NCI-H510A treated with DMSO at 0.1 percent for 48 hours (cell line): ENCODE data around the gene ATP10A.

Source experiments
- DNase-seq: peaks from one replicate; lab custom pipeline; 2025; lab: John Stamatoyannopoulos, UW

Gene ATP10A

GRCh38 chr15:25705433-25706115 is 157.6 kb downstream of the ATP10A start:
- no peak for DNase-seq

GRCh38 chr15:25703726-25704125 is 159.4 kb downstream of the ATP10A start:
- no peak for DNase-seq

DNA sequence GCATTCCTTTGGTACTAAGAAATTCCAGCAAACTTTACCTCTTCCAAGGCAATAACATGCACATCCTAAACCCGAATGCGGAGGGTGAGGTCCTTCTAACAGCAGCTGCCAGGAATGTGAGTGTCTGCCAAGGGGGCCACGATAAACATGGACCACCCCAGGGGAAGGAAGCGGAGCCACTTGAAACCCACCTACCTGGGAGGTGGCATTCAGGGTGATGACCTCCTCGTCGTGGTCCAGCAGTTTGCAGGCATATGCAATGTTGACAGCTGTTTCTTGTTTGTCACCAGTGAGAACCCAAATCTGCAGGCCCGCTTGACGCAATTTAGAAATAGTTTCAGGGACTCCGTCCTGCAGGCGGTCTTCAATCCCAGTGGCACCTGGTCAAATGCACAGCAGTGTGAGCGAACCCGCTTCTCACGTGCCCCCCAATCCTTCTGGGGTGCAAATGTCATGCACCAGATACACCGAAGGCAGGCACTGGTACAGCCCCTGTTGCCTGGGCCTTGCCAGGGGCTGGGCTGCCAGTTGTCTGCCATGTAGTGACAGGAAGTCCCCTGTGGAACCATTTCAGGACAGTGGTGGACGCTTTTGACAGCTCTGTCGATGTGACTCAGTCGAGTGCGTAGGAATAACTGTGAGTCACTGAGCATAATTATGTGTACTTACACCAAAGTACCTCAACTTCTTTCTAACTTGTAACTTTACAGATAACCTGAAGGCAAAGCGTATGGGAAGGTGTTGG is 161.2 kb downstream of the ATP10A start:
- DNase-seq: no peak

DNA sequence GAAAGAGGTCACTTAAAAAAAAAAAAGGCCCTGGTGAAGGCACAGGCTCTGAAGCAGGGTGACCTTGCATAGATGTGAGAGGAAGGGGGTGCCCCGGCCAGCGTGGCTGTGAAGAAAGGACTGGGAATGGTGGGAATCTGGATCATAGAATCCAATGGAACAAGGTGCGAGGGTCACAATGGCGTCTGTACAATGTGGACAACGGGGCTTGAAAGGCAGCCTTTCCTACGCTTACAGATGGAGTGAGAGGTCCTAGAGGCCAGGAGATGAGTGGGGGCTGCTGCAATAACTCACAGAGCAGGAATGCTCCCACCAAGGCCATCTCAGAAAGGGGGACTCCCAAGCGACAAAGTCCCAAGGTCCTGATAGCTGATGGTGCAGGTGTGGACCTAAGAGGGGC is 162.2 kb downstream of the ATP10A start:
- DNase-seq: no peak

DNA sequence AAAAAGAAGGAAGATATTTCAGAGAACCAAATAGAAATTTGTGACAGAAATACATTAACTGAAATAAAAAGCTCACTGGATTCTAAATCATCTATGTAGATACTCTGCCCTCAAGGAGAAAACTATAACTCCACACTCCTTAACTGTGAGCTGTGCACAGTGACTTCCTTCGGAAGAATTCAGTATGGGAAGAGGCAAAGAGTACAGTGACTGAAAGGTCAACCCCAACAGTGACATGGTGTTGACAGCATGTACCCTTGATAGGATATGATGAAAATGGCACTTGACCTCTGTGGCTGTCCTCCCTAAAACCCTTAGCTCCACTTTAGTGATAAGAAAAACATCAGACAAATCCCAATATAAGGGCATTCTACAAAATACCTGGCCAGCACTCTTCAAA is 165.5 kb downstream of the ATP10A start:
- DNase-seq: no peak

- DNase-seq: no peak
These were observed 167.0 kb downstream of the ATP10A start for GRCh38 chr15:25695875-25696760.

- no peak for DNase-seq
These were observed 168.3 kb downstream of the ATP10A start for GRCh38 chr15:25694823-25695312.

- no peak for DNase-seq
These were observed 168.9 kb downstream of the ATP10A start for GRCh38 chr15:25694239-25694584.

GRCh38 chr15:25693321-25694238 is 169.5 kb downstream of the ATP10A start:
- no peak for DNase-seq

DNA sequence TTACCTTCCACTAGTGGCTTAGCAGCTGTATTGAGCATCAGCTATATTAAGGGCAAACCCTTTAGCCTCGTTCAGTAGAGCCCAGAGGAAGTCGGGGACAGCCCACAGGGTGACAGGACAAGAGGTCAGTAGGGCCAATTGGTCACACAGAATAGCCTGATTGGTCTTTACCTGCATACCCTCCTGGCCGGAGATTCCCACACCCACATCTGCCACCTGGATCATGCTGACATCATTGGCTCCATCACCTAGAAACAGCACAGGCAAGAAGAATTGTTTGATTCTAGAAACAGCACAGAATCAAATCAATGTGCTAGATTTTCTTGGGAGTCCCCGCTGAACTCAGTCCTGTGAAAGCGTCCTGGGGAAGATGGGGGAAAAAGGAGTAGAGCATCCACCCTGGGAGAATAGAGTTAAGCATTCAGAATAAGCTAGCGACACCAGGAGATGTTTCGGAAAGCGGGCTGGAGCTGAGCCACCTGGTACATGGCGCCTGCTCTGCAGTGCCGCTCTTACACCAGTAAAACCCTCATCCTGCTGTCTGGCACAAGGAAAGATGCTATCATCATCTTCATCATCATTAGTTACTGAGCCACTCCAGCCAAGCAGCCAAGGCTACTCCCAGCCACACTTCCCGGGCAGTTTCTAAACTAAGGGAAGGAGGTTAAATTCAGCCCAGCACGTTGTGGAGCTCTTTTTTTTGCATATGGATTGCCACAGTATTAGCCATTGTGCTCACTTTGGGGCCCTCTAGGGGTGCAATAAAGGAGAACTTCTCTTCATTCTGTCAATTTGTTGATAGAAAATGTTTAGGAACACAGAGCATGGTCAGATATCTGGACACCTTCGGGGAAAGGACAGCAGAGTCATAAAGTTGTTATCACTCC is 171.3 kb downstream of the ATP10A start:
- no peak for DNase-seq

GRCh38 chr15:25690673-25691543 is 172.2 kb downstream of the ATP10A start:
- no peak for DNase-seq

GRCh38 chr15:25689592-25689991 is 173.5 kb downstream of the ATP10A start:
- DNase-seq: no peak

GRCh38 chr15:25688166-25688565 is 175.0 kb downstream of the ATP10A start:
- no peak for DNase-seq

GRCh38 chr15:25687689-25688088 is 175.4 kb downstream of the ATP10A start:
- no peak for DNase-seq

- DNase-seq: no peak
These were observed 175.9 kb downstream of the ATP10A start for GRCh38 chr15:25687276-25687675.

DNA sequence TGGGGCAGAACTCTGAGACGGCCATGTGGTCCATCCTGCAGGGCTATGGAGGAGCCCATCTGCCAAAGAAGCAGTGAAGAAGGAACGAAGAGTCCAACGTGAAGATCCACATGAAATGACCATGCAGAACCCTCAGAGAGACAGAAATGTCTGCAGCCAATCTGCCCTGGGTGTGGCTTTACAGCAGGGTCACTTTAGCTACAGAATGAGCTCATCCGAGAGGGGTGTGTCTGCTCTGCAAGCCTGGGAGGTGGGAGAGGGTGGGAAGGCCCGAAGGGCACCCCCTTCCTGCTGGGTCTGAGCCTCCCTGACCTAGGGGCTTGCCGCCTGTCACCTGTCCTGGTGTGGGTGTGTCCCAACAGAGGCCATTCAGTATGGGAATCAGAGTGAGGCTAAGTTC is 176.3 kb downstream of the ATP10A start:
- no peak for DNase-seq

- no peak for DNase-seq
These were observed 178.4 kb downstream of the ATP10A start for GRCh38 chr15:25684521-25685431.

- no peak for DNase-seq
These were observed 179.2 kb downstream of the ATP10A start for GRCh38 chr15:25683911-25684310.
